ENCODE measurements around the gene FUCA2. TPM values are rescaled to one million over a fixed set of nuclear protein-coding genes. Genes with fewer than 3 reads are reported as not detected.
A peak's percentile ranks its signal among the peaks of the same experiment; 100 is the strongest.

The FUCA2 gene
- total RNA-seq, 1 experiment from 2014 or later = 72.1 TPM

- Histone ChIP-seq H3K27me3 (ENCODE audit: insufficient read depth, low read length) (no peaks in the 10 kb centered on the region), H2BK12ac (ENCODE audit: insufficient read length, low read depth, low read length) (no peak overlapping the region), H3K79me2 (ENCODE audit: insufficient read depth, low read length) (no peaks in the 10 kb centered on the region), H4K91ac (ENCODE audit: insufficient read length, low read depth, low read length) (no peak overlapping the region), H3K4me1 (ENCODE audit: insufficient read depth, low read length) (no peaks in the 10 kb centered on the region), H3K4ac (ENCODE audit: low read depth, low read length) (no peak overlapping the region), H4K20me1 (ENCODE audit: control insufficient read depth, insufficient read depth, insufficient read length) (no peaks in the 10 kb centered on the region), H3K23ac (ENCODE audit: insufficient read length, low read depth, low read length) (no peak overlapping the region), H3K9ac (ENCODE audit: extremely low read depth, insufficient read length, low read length) (no peak overlapping the region), H4K8ac (replicated peaks; ENCODE audit: insufficient read length, low read depth, low read length) (no peak overlapping the region), H3K4me2 (ENCODE audit: insufficient read depth, insufficient read length, low read length) (no peak overlapping the region), H3K27ac (ENCODE audit: insufficient read length, low read depth, low read length) (no peak overlapping the region), H3K18ac (ENCODE audit: insufficient read length, low read depth, low read length) (no peak overlapping the region), H3K23me2 (ENCODE audit: insufficient read length, low read depth, low read length, poor library complexity, severe bottlenecking) (no peaks in the 10 kb centered on the region), H3T11ph (ENCODE audit: low read length) (no peak overlapping the region), H2AFZ (ENCODE audit: low read length) (no peak overlapping the region), H4K5ac (ENCODE audit: insufficient read length, low read depth, low read length) (no peak overlapping the region), H2BK5ac (ENCODE audit: insufficient read length, low read length) (no peak overlapping the region), H3K79me1 (ENCODE audit: insufficient read depth, low read depth, low read length, poor library complexity, severe bottlenecking) (no peaks in the 10 kb centered on the region), H2BK120ac (ENCODE audit: low read depth, low read length, poor library complexity, severe bottlenecking) (no peak overlapping the region), H2AK5ac (ENCODE audit: insufficient read length, low read length) (no peak overlapping the region), H3K14ac (ENCODE audit: insufficient read depth, low read length) (no peak overlapping the region), H2BK20ac (ENCODE audit: low read depth, low read length, poor library complexity, severe bottlenecking) (no peak overlapping the region), H3K9me3 (ENCODE audit: control insufficient read depth, low read depth, low read length) (no peaks in the 10 kb centered on the region), H3K56ac (ENCODE audit: insufficient read length, low read depth, low read length) (no peak overlapping the region), H2BK15ac (ENCODE audit: low read depth, low read length) (no peak overlapping the region)
- Mint-ChIP-seq H3K36me3 (ENCODE audit: insufficient read depth in 1 of 3, low read depth in 3 of 3) (peaks cover 0 to 20% (median 0%) of the 10 kb centered on the region in 3 experiments; a peak in 2 of 7 replicates), H3K9me3 (no peaks in the 10 kb centered on the region), H3K4me1 (no peaks in the 10 kb centered on the region), H3K27ac (peak overlapping the region in 2 of 3 experiments; percentile 2 to 18; a peak in 3 of 7 replicates), H3K27me3 (ENCODE audit: low read depth) (no peaks in the 10 kb centered on the region), H3K4me3 (no peak overlapping the region)
- no peak for DNase-seq
- no CpG with 5 or more reads among the region's 8 CpGs for WGBS (ENCODE audit: extremely low coverage, insufficient read length, low lambda C conversion rate)
- TF ChIP-seq, protein P1, sequence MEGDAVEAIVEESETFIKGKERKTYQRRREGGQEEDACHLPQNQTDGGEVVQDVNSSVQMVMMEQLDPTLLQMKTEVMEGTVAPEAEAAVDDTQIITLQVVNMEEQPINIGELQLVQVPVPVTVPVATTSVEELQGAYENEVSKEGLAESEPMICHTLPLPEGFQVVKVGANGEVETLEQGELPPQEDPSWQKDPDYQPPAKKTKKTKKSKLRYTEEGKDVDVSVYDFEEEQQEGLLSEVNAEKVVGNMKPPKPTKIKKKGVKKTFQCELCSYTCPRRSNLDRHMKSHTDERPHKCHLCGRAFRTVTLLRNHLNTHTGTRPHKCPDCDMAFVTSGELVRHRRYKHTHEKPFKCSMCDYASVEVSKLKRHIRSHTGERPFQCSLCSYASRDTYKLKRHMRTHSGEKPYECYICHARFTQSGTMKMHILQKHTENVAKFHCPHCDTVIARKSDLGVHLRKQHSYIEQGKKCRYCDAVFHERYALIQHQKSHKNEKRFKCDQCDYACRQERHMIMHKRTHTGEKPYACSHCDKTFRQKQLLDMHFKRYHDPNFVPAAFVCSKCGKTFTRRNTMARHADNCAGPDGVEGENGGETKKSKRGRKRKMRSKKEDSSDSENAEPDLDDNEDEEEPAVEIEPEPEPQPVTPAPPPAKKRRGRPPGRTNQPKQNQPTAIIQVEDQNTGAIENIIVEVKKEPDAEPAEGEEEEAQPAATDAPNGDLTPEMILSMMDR (conservative IDR thresholded peaks at IDR 0.05) = no peak
Measured at GRCh38 chr6:143490775-143491174, 20.7 kb downstream of the FUCA2 start.
